A549 (cell line): Measurements from ENCODE around the gene NT5C3B. TPM values are rescaled to one million over a fixed set of nuclear protein-coding genes. Genes with fewer than 3 reads are reported as not detected.
A peak's percentile ranks its signal among the peaks of the same experiment; 100 is the strongest.

Experiments used
- CBX2 ChIP-seq: fragments of 200-600 bp; sonication (generic); IDR thresholded peaks from 2 replicates; pipeline ENCODE4 v1.6.1; 2016; ENCODE audit warnings: low read depth, mild to moderate bottlenecking, borderline replicate concordance
- CBX8 ChIP-seq: fragments of 200-600 bp; sonication (generic); IDR thresholded peaks from 2 replicates; pipeline ENCODE4 v1.6.1; 2016
- CHD4 ChIP-seq: fragments of 200-600 bp; sonication (generic); IDR thresholded peaks from 2 replicates; pipeline ENCODE4 v1.6.1; 2016; ENCODE audit warnings: antibody characterized with exemption, mild to moderate bottlenecking, borderline replicate concordance
- ESRRA ChIP-seq: fragments of 150-350 bp; IDR thresholded peaks from 2 replicates; pipeline ENCODE4 v1.6.1; 2014; ENCODE audit warnings: mild to moderate bottlenecking, low read length, borderline replicate concordance
- FOSL2 ChIP-seq, 2 experiments: fragments of 450-650 bp in 1 of 2; fragments of >200 bp in 1 of 2; sonication (Bioruptor Twin) in 1 of 2; formaldehyde crosslinking; IDR thresholded peaks; 2 replicates each; pipeline versions ENCODE4 v1.5.0 to v1.6.1; 2016 to 2020; ENCODE audit warnings: mild to moderate bottlenecking in 1 of 2, moderate library complexity in 1 of 2
- FOXS1 ChIP-seq: fragments of 250-450 bp; sonication (Bioruptor Pico); IDR thresholded peaks from 2 replicates; pipeline ENCODE4 v1.5.0; 2020; ENCODE audit warnings: mild to moderate bottlenecking, moderate library complexity
- HDAC2 ChIP-seq: fragments of 200-600 bp; sonication (generic); IDR thresholded peaks from 2 replicates; pipeline ENCODE4 v1.6.1; 2016
- HEYL ChIP-seq: fragments of 250-450 bp; sonication (Bioruptor Pico); IDR thresholded peaks from 2 replicates; pipeline ENCODE4 v1.8.0; 2021; ENCODE audit warnings: mild to moderate bottlenecking, moderate library complexity
- HOXB5 ChIP-seq: fragments of 250-450 bp; sonication (Bioruptor Pico); IDR thresholded peaks from 2 replicates; pipeline ENCODE4 v1.5.0; 2020; ENCODE audit warnings: mild to moderate bottlenecking, moderate library complexity
- JUN ChIP-seq, 2 experiments: fragments of >200 bp; sonication (Bioruptor Twin); formaldehyde crosslinking; IDR thresholded peaks; 2 replicates in 1 of 2; 3 replicates in 1 of 2; pipeline ENCODE4 v1.6.1; 2016 to 2017
- JUNB ChIP-seq: fragments of >200 bp; sonication (Bioruptor Twin); formaldehyde crosslinking; IDR thresholded peaks from 2 replicates; pipeline ENCODE4 v1.6.1; 2016
- KDM5A ChIP-seq: fragments of 200-600 bp; sonication (generic); IDR thresholded peaks from 2 replicates; pipeline ENCODE4 v1.6.1; 2016; ENCODE audit warnings: antibody characterized with exemption, mild to moderate bottlenecking
- MAFK ChIP-seq: fragments of 450-650 bp; IDR thresholded peaks from 2 replicates; pipeline ENCODE4 v1.6.1; 2014; ENCODE audit not compliant: partially characterized antibody
- MYC ChIP-seq: IDR thresholded peaks from 2 replicates; pipeline ENCODE4 v1.6.1; 2012; ENCODE audit warnings: mild to moderate bottlenecking, inconsistent platforms, low read length, improper control_type of control experiment, borderline replicate concordance
- NR3C1 ChIP-seq: fragments of >200 bp; sonication (Bioruptor Twin); formaldehyde crosslinking; IDR thresholded peaks from 3 replicates; pipeline ENCODE4 v1.6.1; 2017
- PHF8 ChIP-seq: fragments of 200-600 bp; sonication (generic); IDR thresholded peaks from 2 replicates; pipeline ENCODE4 v1.6.1; 2016; ENCODE audit warnings: low read depth, mild to moderate bottlenecking, antibody characterized with exemption, moderate library complexity, borderline replicate concordance
- RAD21 ChIP-seq, 2 experiments: fragments of >200 bp in 1 of 2; sonication (Bioruptor Twin) in 1 of 2; formaldehyde crosslinking in 1 of 2; IDR thresholded peaks in 1 of 2; conservative IDR thresholded peaks in 1 of 2; 2 replicates in 1 of 2; 3 replicates in 1 of 2; pipeline ENCODE4 v1.6.1; 2012 to 2018; ENCODE audit warnings: inconsistent platforms in 1 of 2
- RARB ChIP-seq: fragments of 250-450 bp; sonication (Bioruptor Pico); IDR thresholded peaks from 2 replicates; pipeline ENCODE4 v1.8.0; 2021; ENCODE audit warnings: mild to moderate bottlenecking, moderate library complexity
- RCOR1 ChIP-seq: fragments of 150-350 bp; IDR thresholded peaks from 2 replicates; pipeline ENCODE4 v1.6.1; 2014; ENCODE audit warnings: antibody characterized with exemption, low read length, low read depth
- RNF2 ChIP-seq: fragments of 200-600 bp; sonication (generic); IDR thresholded peaks from 2 replicates; pipeline ENCODE4 v1.6.1; 2016; ENCODE audit warnings: low read depth, mild to moderate bottlenecking, antibody characterized with exemption, moderate library complexity, borderline replicate concordance
- SMC3 ChIP-seq: fragments of >200 bp; sonication (Bioruptor Twin); formaldehyde crosslinking; IDR thresholded peaks from 3 replicates; pipeline ENCODE4 v1.6.1; 2018; ENCODE audit warnings: inconsistent platforms
- TP53 ChIP-seq: fragments of 250-450 bp; sonication (Bioruptor Pico); IDR thresholded peaks from 2 replicates; pipeline ENCODE4 v1.5.0; 2021; ENCODE audit warnings: mild to moderate bottlenecking, moderate library complexity
- ZC3H11A ChIP-seq: fragments of 450-650 bp; IDR thresholded peaks from 2 replicates; pipeline ENCODE4 v1.6.1; 2014; ENCODE audit warnings: antibody characterized with exemption, mild to moderate bottlenecking
- ZFP36 ChIP-seq: fragments of 450-650 bp; IDR thresholded peaks from 2 replicates; pipeline ENCODE4 v1.6.1; 2014; ENCODE audit warnings: borderline replicate concordance; ENCODE audit not compliant: partially characterized antibody
- ZNF302 ChIP-seq: fragments of 250-450 bp; sonication (Bioruptor Pico); IDR thresholded peaks from 2 replicates; pipeline ENCODE4 v1.9.0; 2021; ENCODE audit warnings: inconsistent platforms, mild to moderate bottlenecking, moderate library complexity
- polyA plus RNA-seq, 4 experiments: library from polyadenylated mRNA; depleted of rRNA in 3 of 4; stranded (reverse); fragments of >200 nt; fragmentation: RNase III in 1 of 4; extraction: RNeasy Plus Mini Kit Qiagen cat#74134 plus additional on column Dnase treatment in 1 of 4; gene quantifications; 2 replicates in 3 of 4; 3 replicates in 1 of 4; pipeline ENCODE4 v1.2.3, GENCODE V29; 2011 to 2017
- TF ChIP-seq, protein P1 (sequence below): fragments of 200-600 bp; sonication (generic); IDR thresholded peaks from 2 replicates; pipeline ENCODE4 v1.6.1; 2016; ENCODE audit warnings: antibody characterized with exemption, mild to moderate bottlenecking, moderate library complexity
- TF ChIP-seq, protein P2 (sequence below): fragments of 150-350 bp; IDR thresholded peaks from 2 replicates; pipeline ENCODE4 v1.6.1; 2014; ENCODE audit warnings: low read depth, mild to moderate bottlenecking, low read length
- TF ChIP-seq, protein P3 (sequence below): IDR thresholded peaks from 2 replicates; pipeline ENCODE4 v1.6.1; 2012
- TF ChIP-seq, protein P4 (sequence below): fragments of >200 bp; sonication (Bioruptor Twin); formaldehyde crosslinking; IDR thresholded peaks from 2 replicates; pipeline ENCODE4 v1.6.1; 2016
- TF ChIP-seq, protein P5 (sequence below): fragments of 450-650 bp; IDR thresholded peaks from 2 replicates; pipeline ENCODE4 v1.6.1; 2014; ENCODE audit warnings: antibody characterized with exemption
- TF ChIP-seq, protein P6 (sequence below): fragments of 250-450 bp; sonication (Bioruptor Pico); IDR thresholded peaks from 2 replicates; pipeline ENCODE4 v1.5.0; 2021; ENCODE audit warnings: mild to moderate bottlenecking, moderate library complexity, borderline replicate concordance

Gene NT5C3B
- polyA plus RNA-seq, 2 of the 4 experiments (the other 2 are of a cell fraction) = 109 to 171 TPM

DNA sequence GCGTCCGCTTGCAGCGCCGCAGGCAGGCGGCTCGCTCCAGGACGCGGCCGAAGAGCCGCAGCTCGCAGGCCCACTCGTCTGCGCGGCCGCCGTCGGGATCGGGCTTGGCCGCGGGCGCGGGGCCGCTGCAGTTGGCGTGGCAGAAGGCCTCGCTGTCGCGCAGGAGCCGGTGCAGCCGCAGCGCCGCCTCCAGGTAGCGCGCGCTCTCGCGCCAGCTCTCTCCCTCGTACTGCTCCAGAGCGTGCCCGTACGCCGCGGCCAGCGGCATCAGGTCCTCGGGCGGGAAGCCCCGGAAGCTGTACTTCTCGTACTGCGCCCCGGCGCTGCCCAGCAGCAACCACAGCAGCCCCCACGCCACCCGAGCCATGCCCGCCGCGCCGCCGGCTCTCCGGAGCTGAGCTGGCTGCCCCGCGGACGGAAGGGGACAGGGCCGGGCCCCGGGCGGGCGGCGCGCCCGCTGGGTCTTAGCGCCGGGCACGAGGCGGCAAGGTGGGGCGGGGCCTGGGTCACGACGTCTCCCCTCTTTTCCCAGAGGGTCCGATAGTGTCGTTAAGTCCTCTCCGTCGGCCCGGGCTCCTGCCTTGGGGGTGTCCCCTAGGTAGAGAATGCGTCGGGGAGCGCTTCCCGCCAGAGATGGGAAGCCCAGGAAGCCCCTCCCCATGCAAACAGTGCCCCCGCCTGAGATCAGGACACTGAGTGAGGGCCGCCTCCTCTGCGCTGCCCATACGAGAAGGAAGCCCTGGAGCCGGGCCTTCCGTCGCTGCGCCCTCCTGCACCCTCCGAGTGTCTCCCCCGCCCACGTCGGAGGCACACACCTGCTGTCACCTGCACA, 24.3 kb downstream of the NT5C3B start, which contains the start of gene P3H4 (continued):
- TF ChIP-seq HOXB5 (peak; percentile 19; the same call in 1 of the 2 replicates), TP53 (no peak; the same call in 1 of the 2 replicates), MYC (peak; percentile 82; the same call in 1 of the 2 replicates), ZFP36 (no peak), CBX8 (no peak), SMC3 (peak; percentile 83), RAD21 (conservative IDR thresholded peaks at IDR 0.05 in 1 of 2, IDR thresholded peaks at IDR 0.05 in 1 of 2) (peak; percentile 51 to 80), PHF8 (peak; percentile 7; the same call in 1 of the 2 replicates), CHD4 (no peak), MAFK (no peak), RCOR1 (no peak), JUNB (no peak), FOSL2 (IDR thresholded peaks at IDR 0.05) (no peak), FOSL2 (CRISPR knock-in tag; IDR thresholded peaks at IDR 0.05) (no peak), FOXS1 (no peak), HEYL (CRISPR knock-in tag) (no peak), ZNF302 (CRISPR knock-in tag) (no peak), CBX2 (no peak), RARB (CRISPR knock-in tag) (no peak), RNF2 (no peak), JUN (IDR thresholded peaks at IDR 0.05) (peak; percentile 37 to 92; a peak in 3 of 5 replicates), HDAC2 (no peak), KDM5A (peak; percentile 89), ESRRA (no peak), NR3C1 (no peak), ZC3H11A (no peak)
- TF ChIP-seq, protein P1, sequence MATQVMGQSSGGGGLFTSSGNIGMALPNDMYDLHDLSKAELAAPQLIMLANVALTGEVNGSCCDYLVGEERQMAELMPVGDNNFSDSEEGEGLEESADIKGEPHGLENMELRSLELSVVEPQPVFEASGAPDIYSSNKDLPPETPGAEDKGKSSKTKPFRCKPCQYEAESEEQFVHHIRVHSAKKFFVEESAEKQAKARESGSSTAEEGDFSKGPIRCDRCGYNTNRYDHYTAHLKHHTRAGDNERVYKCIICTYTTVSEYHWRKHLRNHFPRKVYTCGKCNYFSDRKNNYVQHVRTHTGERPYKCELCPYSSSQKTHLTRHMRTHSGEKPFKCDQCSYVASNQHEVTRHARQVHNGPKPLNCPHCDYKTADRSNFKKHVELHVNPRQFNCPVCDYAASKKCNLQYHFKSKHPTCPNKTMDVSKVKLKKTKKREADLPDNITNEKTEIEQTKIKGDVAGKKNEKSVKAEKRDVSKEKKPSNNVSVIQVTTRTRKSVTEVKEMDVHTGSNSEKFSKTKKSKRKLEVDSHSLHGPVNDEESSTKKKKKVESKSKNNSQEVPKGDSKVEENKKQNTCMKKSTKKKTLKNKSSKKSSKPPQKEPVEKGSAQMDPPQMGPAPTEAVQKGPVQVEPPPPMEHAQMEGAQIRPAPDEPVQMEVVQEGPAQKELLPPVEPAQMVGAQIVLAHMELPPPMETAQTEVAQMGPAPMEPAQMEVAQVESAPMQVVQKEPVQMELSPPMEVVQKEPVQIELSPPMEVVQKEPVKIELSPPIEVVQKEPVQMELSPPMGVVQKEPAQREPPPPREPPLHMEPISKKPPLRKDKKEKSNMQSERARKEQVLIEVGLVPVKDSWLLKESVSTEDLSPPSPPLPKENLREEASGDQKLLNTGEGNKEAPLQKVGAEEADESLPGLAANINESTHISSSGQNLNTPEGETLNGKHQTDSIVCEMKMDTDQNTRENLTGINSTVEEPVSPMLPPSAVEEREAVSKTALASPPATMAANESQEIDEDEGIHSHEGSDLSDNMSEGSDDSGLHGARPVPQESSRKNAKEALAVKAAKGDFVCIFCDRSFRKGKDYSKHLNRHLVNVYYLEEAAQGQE = no peak
- TF ChIP-seq, protein P2, sequence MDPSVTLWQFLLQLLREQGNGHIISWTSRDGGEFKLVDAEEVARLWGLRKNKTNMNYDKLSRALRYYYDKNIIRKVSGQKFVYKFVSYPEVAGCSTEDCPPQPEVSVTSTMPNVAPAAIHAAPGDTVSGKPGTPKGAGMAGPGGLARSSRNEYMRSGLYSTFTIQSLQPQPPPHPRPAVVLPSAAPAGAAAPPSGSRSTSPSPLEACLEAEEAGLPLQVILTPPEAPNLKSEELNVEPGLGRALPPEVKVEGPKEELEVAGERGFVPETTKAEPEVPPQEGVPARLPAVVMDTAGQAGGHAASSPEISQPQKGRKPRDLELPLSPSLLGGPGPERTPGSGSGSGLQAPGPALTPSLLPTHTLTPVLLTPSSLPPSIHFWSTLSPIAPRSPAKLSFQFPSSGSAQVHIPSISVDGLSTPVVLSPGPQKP = no peak
- TF ChIP-seq, protein P3, sequence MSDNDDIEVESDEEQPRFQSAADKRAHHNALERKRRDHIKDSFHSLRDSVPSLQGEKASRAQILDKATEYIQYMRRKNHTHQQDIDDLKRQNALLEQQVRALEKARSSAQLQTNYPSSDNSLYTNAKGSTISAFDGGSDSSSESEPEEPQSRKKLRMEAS = peak; percentile 95
- TF ChIP-seq, protein P4, sequence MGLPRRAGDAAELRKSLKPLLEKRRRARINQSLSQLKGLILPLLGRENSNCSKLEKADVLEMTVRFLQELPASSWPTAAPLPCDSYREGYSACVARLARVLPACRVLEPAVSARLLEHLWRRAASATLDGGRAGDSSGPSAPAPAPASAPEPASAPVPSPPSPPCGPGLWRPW = no peak
- TF ChIP-seq, protein P5, sequence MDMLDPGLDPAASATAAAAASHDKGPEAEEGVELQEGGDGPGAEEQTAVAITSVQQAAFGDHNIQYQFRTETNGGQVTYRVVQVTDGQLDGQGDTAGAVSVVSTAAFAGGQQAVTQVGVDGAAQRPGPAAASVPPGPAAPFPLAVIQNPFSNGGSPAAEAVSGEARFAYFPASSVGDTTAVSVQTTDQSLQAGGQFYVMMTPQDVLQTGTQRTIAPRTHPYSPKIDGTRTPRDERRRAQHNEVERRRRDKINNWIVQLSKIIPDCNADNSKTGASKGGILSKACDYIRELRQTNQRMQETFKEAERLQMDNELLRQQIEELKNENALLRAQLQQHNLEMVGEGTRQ = no peak
- TF ChIP-seq, protein P6, sequence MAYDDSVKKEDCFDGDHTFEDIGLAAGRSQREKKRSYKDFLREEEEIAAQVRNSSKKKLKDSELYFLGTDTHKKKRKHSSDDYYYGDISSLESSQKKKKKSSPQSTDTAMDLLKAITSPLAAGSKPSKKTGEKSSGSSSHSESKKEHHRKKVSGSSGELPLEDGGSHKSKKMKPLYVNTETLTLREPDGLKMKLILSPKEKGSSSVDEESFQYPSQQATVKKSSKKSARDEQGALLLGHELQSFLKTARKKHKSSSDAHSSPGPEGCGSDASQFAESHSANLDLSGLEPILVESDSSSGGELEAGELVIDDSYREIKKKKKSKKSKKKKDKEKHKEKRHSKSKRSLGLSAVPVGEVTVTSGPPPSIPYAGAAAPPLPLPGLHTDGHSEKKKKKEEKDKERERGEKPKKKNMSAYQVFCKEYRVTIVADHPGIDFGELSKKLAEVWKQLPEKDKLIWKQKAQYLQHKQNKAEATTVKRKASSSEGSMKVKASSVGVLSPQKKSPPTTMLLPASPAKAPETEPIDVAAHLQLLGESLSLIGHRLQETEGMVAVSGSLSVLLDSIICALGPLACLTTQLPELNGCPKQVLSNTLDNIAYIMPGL (CRISPR knock-in tag) = peak; percentile 31; the same call in 1 of the 2 replicates
